Measurements from ENCODE around the gene XXYLT1.
A peak's percentile ranks its signal among the peaks of the same experiment; 100 is the strongest.

Gene XXYLT1

DNA sequence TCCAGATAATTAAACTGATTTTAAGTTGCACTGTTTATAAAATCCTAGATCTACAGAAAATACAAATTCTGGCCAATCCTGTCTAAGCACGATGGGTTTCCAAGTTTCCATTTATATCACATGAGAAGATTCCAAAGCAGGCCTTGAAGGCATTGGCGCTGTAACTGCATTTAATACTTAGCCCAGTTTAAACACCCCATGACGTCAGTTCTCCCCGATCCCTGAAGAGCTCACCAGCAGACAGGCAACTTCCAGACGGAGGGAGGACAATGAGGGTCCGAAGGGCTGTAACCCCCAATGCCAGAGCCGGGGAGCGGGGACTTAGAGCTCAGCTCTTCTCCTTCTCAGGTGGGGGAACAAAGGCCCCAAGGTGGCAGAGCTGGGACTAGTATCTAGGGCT is 117.3 kb downstream of the XXYLT1 start:
- Histone ChIP-seq H3K9me3 (ENCODE audit: control insufficient read depth, insufficient read depth, low read length) (no peaks in the 10 kb centered on the region), H3K36me3 (ENCODE audit: control insufficient read depth, insufficient read depth, low read length) (no peaks in the 10 kb centered on the region), H3K9ac (ENCODE audit: low read depth, low read length) (no peak overlapping the region), H3K27me3 (ENCODE audit: control insufficient read depth, insufficient read depth, low read length) (no peaks in the 10 kb centered on the region), H3K4me1 (ENCODE audit: control insufficient read depth, insufficient read depth, low read length) (peaks cover 29% of the 10 kb centered on the region), H3K4me3 (ENCODE audit: low read depth, low read length) (no peak overlapping the region)

- no peaks in the 10 kb centered on the region for H3K9me3 ChIP-seq (ENCODE audit: control insufficient read depth, insufficient read depth, low read length)
- no peak overlapping the region for H3K9ac ChIP-seq (ENCODE audit: low read depth, low read length)
- H3K4me3 ChIP-seq (ENCODE audit: low read depth, low read length): no peak overlapping the region
- no peaks in the 10 kb centered on the region for H3K27me3 ChIP-seq (ENCODE audit: control insufficient read depth, insufficient read depth, low read length)
- peaks cover 29% of the 10 kb centered on the region for H3K4me1 ChIP-seq (ENCODE audit: control insufficient read depth, insufficient read depth, low read length)
- no peaks in the 10 kb centered on the region for H3K36me3 ChIP-seq (ENCODE audit: control insufficient read depth, insufficient read depth, low read length)
These were observed 117.8 kb downstream of the XXYLT1 start for GRCh38 chr3:195153130-195153529.

DNA sequence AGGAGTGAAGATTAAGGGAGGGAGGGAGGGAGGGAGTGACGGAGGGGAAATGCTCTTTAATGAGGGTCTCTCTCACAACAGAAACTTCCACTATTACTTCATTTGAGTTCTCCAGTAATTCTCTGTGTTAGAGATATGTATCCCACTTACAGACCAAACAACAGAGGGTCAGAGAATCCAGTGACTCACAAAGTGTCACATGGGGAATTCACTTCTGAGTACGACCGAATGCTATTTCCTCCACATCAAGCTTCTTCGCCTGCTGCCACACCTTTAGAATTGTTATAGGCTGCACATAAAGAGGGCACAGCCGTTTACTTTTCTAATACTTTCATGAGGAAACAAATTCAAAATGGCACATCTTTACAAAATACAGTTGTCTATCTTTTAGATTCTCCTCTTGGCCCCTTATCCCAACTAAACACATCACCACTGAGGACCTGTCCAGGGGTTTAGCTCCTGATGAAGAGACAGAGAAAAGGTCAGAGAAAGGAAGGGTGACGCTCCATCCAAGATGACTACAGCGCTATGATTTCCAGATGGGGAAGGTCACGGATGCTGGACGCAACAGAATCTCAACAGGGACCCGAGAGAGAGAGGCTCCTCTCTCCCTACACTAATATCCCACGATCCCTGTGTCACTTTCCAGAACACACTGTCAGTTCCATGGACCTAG is 119.0 kb downstream of the XXYLT1 start:
- H3K4me1 ChIP-seq (ENCODE audit: control insufficient read depth, insufficient read depth, low read length): peaks cover 29% of the 10 kb centered on the region
- no peaks in the 10 kb centered on the region for H3K9me3 ChIP-seq (ENCODE audit: control insufficient read depth, insufficient read depth, low read length)
- no peak overlapping the region for H3K9ac ChIP-seq (ENCODE audit: low read depth, low read length)
- no peak overlapping the region for H3K4me3 ChIP-seq (ENCODE audit: low read depth, low read length)
- H3K27me3 ChIP-seq (ENCODE audit: control insufficient read depth, insufficient read depth, low read length): no peaks in the 10 kb centered on the region
- no peaks in the 10 kb centered on the region for H3K36me3 ChIP-seq (ENCODE audit: control insufficient read depth, insufficient read depth, low read length)

DNA sequence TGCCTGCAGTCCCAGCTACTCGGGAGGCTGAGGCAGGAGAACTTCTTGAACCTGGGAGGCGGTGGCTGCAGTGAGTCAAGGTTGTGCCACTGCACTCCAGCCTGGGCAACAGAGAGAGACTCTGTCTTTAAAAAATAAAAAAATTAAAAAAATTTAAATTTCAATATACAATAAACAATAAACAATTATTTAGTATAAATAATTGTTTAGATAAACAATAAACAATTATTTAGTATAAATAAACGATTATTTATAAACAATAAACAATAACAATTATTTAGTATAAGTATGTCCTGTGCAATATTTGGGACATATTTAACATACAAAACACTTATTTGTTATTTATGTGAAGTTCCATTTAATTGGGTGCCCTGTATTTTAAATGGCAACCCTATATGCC is 119.6 kb downstream of the XXYLT1 start:
- Histone ChIP-seq H3K27me3 (ENCODE audit: control insufficient read depth, insufficient read depth, low read length) (no peaks in the 10 kb centered on the region), H3K4me1 (ENCODE audit: control insufficient read depth, insufficient read depth, low read length) (peaks cover 29% of the 10 kb centered on the region), H3K9ac (ENCODE audit: low read depth, low read length) (no peak overlapping the region), H3K9me3 (ENCODE audit: control insufficient read depth, insufficient read depth, low read length) (no peaks in the 10 kb centered on the region), H3K36me3 (ENCODE audit: control insufficient read depth, insufficient read depth, low read length) (no peaks in the 10 kb centered on the region), H3K4me3 (ENCODE audit: low read depth, low read length) (no peak overlapping the region)

DNA sequence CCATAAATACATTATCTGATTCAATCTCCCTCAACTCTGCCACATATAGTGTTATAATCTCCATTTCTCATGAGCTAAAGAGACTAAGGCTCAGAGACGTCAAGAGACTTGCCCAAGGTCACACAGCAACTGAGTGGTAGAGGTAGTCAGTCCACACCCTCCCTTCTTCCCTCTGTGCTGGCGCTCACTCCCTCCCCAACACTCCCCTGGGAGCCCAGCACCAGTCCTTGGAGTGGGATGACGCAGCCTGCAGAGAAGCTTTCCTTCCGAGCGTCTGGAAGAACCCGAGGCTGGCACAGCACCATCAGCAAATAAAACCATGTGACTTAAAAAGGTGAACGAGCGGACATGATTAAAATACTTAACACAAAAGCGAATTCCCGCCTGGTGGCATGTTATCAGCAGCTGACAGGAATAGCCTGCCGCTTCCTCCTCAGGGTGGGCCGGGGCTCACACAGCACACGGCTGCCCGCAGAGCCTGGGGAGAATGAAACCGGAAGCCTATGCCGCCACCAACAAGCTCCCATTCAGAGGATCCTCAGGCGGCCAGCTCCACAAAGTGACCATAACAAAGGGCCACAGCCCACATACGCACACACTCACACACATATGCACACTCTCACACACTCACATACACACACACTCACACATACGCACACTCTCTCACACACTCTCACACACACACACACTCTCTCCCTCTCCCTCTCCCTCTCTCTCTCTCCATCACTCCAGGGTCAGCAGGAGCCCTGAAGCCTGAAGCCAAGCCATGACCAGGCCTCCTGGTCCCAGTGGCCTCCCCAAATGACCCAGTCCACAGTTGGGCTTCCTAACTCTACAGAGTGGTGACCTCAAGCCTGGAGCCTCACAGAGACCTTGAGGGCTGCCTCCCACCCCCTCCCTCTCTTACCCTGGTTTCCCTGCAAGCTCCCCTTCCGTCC is 120.5 kb downstream of the XXYLT1 start:
- H3K9ac ChIP-seq (ENCODE audit: low read depth, low read length): peak overlapping the region; percentile 26
- peak overlapping the region; percentile 46 for H3K4me3 ChIP-seq (ENCODE audit: low read depth, low read length)
- no peaks in the 10 kb centered on the region for H3K27me3 ChIP-seq (ENCODE audit: control insufficient read depth, insufficient read depth, low read length)
- no peaks in the 10 kb centered on the region for H3K9me3 ChIP-seq (ENCODE audit: control insufficient read depth, insufficient read depth, low read length)
- H3K36me3 ChIP-seq (ENCODE audit: control insufficient read depth, insufficient read depth, low read length): no peaks in the 10 kb centered on the region
- H3K4me1 ChIP-seq (ENCODE audit: control insufficient read depth, insufficient read depth, low read length): peaks cover 24% of the 10 kb centered on the region

- Histone ChIP-seq H3K4me1 (ENCODE audit: control insufficient read depth, insufficient read depth, low read length) (peaks cover 22% of the 10 kb centered on the region), H3K4me3 (ENCODE audit: low read depth, low read length) (no peak overlapping the region), H3K9ac (ENCODE audit: low read depth, low read length) (no peak overlapping the region), H3K27me3 (ENCODE audit: control insufficient read depth, insufficient read depth, low read length) (no peaks in the 10 kb centered on the region), H3K36me3 (ENCODE audit: control insufficient read depth, insufficient read depth, low read length) (no peaks in the 10 kb centered on the region), H3K9me3 (ENCODE audit: control insufficient read depth, insufficient read depth, low read length) (no peaks in the 10 kb centered on the region)
These were observed 121.5 kb downstream of the XXYLT1 start for GRCh38 chr3:195149292-195150030.

DNA sequence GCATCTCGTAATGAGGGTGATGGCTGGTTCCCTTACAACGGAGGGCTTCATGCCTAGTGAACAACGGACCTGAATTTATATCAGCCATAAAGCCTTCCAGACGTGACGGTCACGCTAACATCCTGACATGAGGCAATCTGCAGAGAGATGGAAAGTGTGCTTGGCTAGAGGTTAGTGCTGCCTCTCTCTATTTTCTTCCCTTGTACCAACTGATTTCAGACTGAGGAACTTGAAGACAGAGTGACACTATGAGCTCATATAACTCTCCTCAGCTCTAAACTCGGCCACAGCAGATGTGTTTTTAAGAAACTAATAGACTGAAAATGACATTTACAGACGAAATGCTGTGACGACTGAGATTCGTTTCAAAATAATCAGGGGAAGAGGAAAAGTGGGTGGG is 122.4 kb downstream of the XXYLT1 start:
- Histone ChIP-seq H3K36me3 (ENCODE audit: control insufficient read depth, insufficient read depth, low read length) (no peaks in the 10 kb centered on the region), H3K27me3 (ENCODE audit: control insufficient read depth, insufficient read depth, low read length) (no peaks in the 10 kb centered on the region), H3K4me1 (ENCODE audit: control insufficient read depth, insufficient read depth, low read length) (peaks cover 15% of the 10 kb centered on the region), H3K9me3 (ENCODE audit: control insufficient read depth, insufficient read depth, low read length) (no peaks in the 10 kb centered on the region), H3K9ac (ENCODE audit: low read depth, low read length) (no peak overlapping the region), H3K4me3 (ENCODE audit: low read depth, low read length) (no peak overlapping the region)

GRCh38 chr3:195147649-195148080 is 123.3 kb downstream of the XXYLT1 start:
- Histone ChIP-seq H3K36me3 (ENCODE audit: control insufficient read depth, insufficient read depth, low read length) (no peaks in the 10 kb centered on the region), H3K4me3 (ENCODE audit: low read depth, low read length) (no peak overlapping the region), H3K4me1 (ENCODE audit: control insufficient read depth, insufficient read depth, low read length) (peaks cover 13% of the 10 kb centered on the region), H3K9ac (ENCODE audit: low read depth, low read length) (no peak overlapping the region), H3K27me3 (ENCODE audit: control insufficient read depth, insufficient read depth, low read length) (no peaks in the 10 kb centered on the region), H3K9me3 (ENCODE audit: control insufficient read depth, insufficient read depth, low read length) (no peaks in the 10 kb centered on the region)

DNA sequence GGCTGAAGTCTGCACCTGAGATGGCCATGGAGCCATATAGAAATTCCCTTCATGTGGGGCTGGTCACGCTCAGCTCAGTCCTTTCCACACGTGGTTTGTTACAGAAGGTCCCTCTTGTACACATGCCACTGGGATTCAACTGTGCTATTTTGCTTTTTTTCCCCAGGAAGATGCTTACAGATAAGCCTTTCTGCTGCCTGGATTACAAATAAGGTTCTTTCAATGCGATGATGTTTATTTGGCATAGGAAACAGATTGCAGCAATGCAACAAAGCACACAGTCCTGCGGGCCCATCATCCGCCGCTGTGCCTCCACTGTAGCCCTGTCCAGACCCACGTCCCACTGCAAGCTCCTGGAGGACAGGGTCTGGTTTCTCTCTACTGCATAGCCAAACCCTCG is 124.8 kb downstream of the XXYLT1 start:
- no peak overlapping the region for H3K4me3 ChIP-seq (ENCODE audit: low read depth, low read length)
- peaks cover 5% of the 10 kb centered on the region for H3K4me1 ChIP-seq (ENCODE audit: control insufficient read depth, insufficient read depth, low read length)
- H3K36me3 ChIP-seq (ENCODE audit: control insufficient read depth, insufficient read depth, low read length): no peaks in the 10 kb centered on the region
- H3K27me3 ChIP-seq (ENCODE audit: control insufficient read depth, insufficient read depth, low read length): no peaks in the 10 kb centered on the region
- H3K9ac ChIP-seq (ENCODE audit: low read depth, low read length): no peak overlapping the region
- H3K9me3 ChIP-seq (ENCODE audit: control insufficient read depth, insufficient read depth, low read length): no peaks in the 10 kb centered on the region

DNA sequence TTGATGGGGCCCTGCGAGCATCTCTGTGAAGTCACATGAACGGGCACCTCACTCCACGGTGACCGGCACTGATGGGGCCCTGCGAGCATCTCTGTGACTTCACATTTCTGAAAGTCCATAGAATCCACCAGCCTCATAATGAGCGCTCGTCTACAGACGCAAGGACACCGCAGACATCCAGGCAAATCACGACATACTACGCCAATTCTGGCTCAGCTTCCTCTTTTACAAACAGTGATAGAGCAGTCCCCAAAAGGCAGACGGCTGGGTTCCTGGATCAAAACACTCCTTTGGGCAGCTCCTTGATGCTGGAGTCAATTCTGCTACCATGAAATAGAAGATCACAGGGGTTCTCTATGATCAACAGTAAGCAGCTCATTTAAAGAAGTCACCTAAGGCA is 125.4 kb downstream of the XXYLT1 start:
- peaks cover 2% of the 10 kb centered on the region for H3K4me1 ChIP-seq (ENCODE audit: control insufficient read depth, insufficient read depth, low read length)
- no peaks in the 10 kb centered on the region for H3K36me3 ChIP-seq (ENCODE audit: control insufficient read depth, insufficient read depth, low read length)
- H3K4me3 ChIP-seq (ENCODE audit: low read depth, low read length): no peak overlapping the region
- H3K27me3 ChIP-seq (ENCODE audit: control insufficient read depth, insufficient read depth, low read length): no peaks in the 10 kb centered on the region
- no peaks in the 10 kb centered on the region for H3K9me3 ChIP-seq (ENCODE audit: control insufficient read depth, insufficient read depth, low read length)
- no peak overlapping the region for H3K9ac ChIP-seq (ENCODE audit: low read depth, low read length)

DNA sequence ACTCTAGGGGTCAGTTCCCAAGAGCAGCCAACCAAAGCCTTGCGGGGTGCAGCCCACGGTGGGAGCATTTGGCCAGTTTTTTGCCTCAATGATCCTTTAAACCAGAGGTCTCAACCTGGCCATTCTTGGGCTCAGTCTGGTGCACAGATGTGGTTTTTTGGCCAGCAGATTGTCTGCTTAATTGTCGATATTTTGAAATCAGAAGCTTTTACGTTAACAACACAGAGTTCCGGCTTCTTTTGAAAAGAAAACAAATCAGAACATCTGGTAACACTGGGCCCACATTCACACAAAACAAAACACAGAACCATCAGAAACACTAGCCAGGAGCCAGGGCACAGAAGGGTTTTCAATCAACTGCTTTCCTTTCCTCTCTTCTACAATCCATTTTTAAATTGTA is 127.7 kb downstream of the XXYLT1 start:
- no peaks in the 10 kb centered on the region for H3K4me1 ChIP-seq (ENCODE audit: control insufficient read depth, insufficient read depth, low read length)

More for the DNA sequence above, 127.7 kb downstream of the XXYLT1 start:
- H3K9me3 ChIP-seq (ENCODE audit: control insufficient read depth, insufficient read depth, low read length): no peaks in the 10 kb centered on the region
- H3K4me3 ChIP-seq (ENCODE audit: low read depth, low read length): no peak overlapping the region
- H3K27me3 ChIP-seq (ENCODE audit: control insufficient read depth, insufficient read depth, low read length): no peaks in the 10 kb centered on the region
- H3K9ac ChIP-seq (ENCODE audit: low read depth, low read length): no peak overlapping the region
- peaks cover 3% of the 10 kb centered on the region for H3K36me3 ChIP-seq (ENCODE audit: control insufficient read depth, insufficient read depth, low read length)

Data from iPS-15b (cell line).